Peyer's patch (tissue), 4 donors: ENCODE data around the gene MAP3K3.
A peak's percentile ranks its signal among the peaks of the same experiment; 100 is the strongest.

Experiments used
- POLR2A ChIP-seq, 2 donors: fragments of 450-650 bp; IDR thresholded peaks; one replicate each; pipeline ENCODE4 v1.5.1; 2017; ENCODE audit warnings: antibody characterized with exemption in 2 of 2, mild to moderate bottlenecking in 2 of 2, moderate library complexity in 2 of 2
- TF ChIP-seq, protein P1 (sequence below), 6 experiments: fragments of 450-650 bp in 4 of 6; fragments of 200-600 bp in 2 of 6; sonication (generic) in 1 of 6; IDR thresholded peaks; one replicate each; pipeline ENCODE4 v1.5.1; 2017 to 2019; ENCODE audit warnings: antibody characterized with exemption in 6 of 6, mild to moderate bottlenecking in 3 of 6, moderate library complexity in 1 of 6

DNA sequence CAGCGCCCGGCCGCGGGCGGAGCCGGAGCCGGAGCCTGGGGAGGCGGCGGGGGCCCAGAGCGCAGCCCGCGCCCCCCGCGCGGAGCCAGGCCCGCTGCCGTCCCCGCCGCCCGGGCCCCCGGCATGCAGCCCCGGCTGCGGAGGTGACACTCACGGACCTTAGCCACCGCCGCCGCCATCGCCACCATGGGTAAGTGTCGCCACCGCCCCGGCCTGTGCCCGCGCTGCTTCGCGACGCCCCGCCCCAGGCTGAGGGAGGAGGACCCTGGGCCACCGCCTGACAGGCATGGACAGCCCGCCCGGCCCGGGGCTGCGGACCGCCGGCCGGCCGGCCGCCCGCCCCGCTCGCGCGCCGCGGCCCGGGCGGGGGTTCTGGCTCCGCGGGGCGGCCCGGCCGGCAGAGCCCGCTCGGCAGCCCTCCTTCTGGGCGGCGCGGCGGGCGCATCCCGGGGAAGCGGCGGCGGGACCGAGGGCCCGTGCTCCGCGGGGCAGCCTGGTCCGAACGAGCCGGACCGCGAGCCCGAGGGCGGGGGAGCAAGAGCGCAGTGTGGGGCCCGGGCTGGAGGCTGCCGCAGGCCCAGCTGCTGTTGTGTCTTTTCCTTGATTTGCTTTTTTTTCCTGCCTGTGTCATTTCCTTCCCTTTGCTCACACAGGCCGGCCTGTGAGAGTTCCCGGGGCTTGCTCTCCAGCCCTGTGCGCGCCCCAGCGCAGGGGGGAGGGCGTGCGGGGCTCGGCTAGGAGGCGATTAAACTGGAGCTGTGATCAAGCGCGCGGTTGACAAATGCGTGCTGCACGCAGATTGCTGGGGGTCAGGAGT, 565 bp downstream of the MAP3K3 start:
- TF ChIP-seq, protein P1, sequence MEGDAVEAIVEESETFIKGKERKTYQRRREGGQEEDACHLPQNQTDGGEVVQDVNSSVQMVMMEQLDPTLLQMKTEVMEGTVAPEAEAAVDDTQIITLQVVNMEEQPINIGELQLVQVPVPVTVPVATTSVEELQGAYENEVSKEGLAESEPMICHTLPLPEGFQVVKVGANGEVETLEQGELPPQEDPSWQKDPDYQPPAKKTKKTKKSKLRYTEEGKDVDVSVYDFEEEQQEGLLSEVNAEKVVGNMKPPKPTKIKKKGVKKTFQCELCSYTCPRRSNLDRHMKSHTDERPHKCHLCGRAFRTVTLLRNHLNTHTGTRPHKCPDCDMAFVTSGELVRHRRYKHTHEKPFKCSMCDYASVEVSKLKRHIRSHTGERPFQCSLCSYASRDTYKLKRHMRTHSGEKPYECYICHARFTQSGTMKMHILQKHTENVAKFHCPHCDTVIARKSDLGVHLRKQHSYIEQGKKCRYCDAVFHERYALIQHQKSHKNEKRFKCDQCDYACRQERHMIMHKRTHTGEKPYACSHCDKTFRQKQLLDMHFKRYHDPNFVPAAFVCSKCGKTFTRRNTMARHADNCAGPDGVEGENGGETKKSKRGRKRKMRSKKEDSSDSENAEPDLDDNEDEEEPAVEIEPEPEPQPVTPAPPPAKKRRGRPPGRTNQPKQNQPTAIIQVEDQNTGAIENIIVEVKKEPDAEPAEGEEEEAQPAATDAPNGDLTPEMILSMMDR (IDR thresholded peaks at IDR 0.05), result no peak
- TF ChIP-seq POLR2A (IDR thresholded peaks at IDR 0.05), result peak in 1 of 2 donors; percentile 42
